ENCODE results near the gene CLEC3A.
A peak's percentile ranks its signal among the peaks of the same experiment; 100 is the strongest.
"Not testable (repeated sequence)": the region's sequence is repeated elsewhere in the genome, so short reads cannot be mapped to it uniquely, and the experiment has no call there.

CLEC3A gene, protein sequence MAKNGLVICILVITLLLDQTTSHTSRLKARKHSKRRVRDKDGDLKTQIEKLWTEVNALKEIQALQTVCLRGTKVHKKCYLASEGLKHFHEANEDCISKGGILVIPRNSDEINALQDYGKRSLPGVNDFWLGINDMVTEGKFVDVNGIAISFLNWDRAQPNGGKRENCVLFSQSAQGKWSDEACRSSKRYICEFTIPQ

DNA sequence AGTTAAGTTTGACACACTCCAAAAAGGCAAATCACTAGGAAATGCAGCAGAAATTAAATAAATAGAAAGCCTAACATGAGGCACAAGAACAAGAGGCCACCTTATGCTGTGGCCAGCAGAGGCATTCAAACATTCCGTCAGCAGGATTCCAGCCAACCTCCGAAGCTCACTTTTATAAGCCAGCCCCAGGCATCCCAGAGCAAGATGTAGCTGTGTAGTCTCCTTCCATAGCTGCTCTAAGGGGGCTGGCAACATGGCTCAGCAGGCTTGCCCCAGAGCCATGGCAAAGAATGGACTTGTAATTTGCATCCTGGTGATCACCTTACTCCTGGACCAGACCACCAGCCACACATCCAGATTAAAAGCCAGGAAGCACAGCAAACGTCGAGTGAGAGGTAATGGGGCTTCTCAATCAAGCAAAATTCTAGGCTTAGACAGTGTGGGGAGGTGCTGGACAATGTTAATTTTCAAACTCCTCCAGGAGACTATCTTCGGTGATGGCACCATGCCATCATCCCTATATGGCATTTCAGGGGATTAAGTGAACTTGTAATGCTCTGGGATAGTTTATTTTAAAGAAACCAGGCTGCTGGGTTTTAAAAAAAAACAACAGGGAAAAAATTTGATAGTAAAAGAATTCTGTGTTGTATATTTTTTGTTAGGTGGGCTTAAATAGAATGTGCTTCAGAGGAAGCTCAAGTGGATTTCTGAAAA, at the start of gene CLEC3A:
Gene CLEC3A, plus strand, starts transcription at position 202 of the 714 bp plus-strand sequence. Its CDS starts 79 bp downstream, at position 281.
- DNase-seq (ENCODE audit: low read depth in 1 of 2, low spot score in 1 of 2): no peak

DNA sequence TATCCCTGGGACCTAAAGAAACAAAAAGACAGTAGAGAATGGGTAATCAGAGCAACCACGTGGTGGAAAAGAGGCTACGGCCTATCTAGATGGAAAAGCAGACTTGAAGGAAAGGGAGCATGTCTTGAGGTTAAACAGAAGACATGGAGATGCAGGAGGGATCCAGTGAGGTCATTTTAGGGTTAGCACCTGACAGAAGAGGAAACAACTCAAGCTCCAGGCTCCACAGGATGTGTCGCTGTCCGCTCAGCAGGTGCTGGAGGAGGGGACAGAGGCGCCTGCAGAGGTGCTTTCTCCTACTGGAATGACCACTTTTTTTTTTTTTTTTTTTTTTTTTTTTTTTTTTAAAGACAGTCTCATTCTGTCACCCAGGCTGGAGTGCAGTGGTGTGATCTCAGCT, 47.5 kb upstream of the CLEC3A start:
- DNase-seq (ENCODE audit: low read depth in 1 of 2, low spot score in 1 of 2): no peak

DNA sequence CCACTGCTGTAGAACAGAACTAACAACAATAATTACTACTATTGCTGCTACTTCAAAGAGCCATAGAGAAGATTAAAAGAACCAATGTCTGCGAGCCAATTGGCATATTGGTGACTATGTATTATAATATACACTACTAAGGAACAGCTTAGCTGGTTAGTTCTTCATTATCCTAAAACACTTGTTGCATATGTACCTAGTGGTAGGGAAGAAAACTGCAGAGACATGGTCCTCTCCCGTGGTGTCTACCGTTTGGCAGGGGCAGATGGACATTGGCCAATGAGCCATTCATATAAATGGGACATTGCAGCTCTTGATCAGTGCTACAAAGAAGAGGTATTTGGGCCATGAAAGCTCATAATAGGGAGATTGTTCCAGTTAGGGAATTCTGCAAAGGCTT, 46.4 kb upstream of the CLEC3A start:
- no peak for DNase-seq (ENCODE audit: low read depth in 1 of 2, low spot score in 1 of 2)

DNA sequence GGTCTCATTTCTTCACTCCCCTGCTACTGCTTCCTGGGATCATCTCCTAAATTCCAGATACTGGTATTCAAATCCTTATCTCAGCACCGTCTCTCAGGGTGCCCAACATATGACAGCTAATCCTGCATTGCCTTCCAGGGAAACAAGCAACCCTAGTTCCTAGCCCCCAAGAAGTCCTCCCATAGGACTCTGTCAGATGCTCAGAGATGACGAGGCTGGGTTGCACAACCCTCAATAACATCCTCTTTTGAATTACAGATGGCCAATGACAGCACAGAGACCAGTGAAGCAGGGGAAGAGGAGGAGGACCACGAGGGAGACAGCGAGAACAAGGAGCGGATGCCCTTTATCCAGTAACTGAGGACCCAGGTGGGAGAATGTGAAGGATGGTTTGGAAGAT, 45.0 kb upstream of the CLEC3A start:
- no peak for DNase-seq (ENCODE audit: low read depth in 1 of 2, low spot score in 1 of 2)

DNA sequence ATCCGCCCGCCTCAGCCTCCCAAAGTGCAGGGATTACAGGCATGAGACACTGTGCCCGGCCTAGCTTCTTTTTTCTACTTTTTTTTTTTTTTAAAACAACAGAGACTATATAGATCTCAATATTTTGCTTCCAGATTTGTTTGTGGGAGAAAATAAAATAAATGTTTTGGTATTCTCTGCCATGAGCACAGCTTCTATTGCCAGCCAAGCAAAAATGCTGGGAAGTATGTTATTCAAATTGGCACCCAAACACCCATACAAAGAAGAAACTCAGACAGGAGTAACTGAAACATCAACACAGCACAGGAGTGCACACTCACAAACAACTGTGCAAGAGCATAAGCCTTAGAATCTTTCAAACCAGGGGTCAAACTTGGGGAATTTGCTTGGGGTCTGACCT, 37.2 kb upstream of the CLEC3A start:
- DNase-seq (ENCODE audit: low read depth in 1 of 2, low spot score in 1 of 2): no peak

DNA sequence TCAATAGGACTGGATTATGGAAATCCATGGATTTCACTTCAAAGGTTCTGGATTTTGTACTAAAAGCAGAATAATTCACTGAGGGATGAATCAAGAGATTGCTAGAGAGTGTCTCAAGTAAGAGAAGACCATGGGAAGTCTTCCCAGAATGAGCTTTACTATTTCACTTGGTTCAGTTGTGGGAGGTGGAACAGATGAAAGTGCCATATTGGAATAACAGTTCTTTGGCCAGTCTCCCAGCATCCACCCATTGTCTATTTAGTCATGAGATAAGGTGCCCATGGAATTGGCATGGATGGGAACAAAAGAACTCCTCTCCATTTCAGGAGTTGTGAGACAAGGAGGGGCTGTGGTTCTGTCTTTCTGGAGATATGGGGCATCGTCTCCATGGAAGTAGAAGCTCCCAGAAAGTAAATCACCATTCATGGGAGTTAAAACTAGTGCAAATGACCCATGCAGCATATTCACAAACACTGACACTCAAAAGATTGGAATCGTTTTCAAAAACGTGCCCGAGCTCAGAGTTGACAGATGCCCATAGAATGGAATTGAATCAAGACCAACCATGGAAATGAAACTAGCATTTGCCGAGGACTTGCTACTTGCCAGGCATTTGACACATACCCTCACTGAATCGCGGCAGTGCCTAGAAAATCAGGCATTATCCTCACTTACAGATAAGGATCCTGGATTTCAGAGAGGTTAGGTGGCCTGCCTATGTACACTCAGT, 36.2 kb upstream of the CLEC3A start:
- DNase-seq (ENCODE audit: low read depth in 1 of 2, low spot score in 1 of 2): no peak

DNA sequence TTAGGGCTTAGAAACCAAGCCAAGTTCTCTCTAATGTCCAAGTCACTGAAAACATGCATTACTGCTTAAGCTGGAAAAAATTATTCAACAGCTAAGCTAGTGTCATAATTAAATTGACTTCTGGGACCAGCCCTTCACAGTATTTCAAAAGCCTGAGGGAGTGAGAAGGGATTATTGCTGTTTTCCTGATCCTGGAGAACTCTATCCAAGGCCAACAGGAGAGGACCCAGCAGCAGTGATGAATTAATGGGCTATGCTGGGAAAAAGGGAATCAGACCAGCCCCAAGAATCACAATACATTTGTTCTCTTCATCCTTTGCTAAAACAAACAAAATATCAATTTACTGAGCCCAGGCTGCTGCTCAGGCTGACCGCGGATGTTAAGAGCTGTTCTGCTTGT, 34.5 kb upstream of the CLEC3A start:
- DNase-seq (ENCODE audit: low read depth in 1 of 2, low spot score in 1 of 2): no peak

DNA sequence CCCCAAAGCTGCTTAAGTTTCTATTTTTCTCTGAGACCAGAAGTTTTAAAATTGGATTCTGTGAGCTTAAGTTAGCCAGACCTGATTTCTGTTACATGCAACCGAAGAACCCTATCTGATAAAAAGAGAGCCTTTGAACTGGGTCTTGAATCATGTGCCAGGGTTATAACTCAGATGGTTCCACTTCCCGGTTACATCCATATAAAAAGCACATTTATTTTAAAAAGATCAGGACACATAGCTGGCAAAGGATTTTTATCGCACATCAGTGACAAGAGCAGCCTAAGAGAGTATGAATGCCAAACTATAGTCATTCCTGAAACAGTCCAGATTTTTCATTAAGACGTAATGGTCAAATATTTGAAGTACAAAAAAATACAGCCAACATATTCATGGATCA, 32.5 kb upstream of the CLEC3A start:
- DNase-seq (ENCODE audit: low read depth in 1 of 2, low spot score in 1 of 2): no peak

DNA sequence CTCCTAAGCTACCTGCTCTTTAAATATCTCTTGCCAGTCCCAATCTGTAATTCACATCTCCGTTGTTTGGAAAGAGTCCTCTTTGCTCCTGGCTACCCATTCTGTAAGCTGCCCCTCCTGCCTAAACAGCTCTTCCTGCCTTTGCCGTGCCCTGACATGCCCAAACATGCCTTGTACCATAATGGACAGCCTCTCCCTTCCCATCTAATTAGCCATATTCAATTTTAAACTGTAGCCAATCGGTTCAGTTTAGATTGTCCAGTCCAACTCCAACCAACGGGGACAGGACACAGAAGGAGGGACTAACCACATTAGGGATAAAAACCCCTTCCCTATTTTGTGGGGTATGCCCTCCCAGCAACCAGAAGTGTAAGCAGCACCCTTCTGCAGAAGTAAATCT, 30.6 kb upstream of the CLEC3A start:
- no peak for DNase-seq (ENCODE audit: low read depth in 1 of 2, low spot score in 1 of 2)

DNA sequence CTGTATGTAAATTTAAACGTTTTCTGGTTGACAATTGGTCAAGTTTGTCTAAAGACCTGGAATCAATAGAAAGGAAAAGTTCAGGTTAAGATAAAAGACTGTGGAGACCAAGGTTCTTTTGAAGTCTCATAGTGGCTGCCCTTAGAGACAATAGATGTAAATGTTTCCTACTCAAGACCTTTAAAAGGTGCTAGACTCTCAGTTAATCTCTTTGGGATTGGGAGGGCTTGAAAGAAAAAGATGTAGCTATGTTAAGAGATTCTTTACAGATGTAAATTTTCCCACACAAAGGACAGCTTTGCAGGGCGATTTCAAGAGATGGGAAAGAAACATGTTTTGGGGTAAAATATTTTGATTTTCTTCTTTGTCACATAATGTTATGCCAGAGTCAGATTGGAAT, 30.0 kb upstream of the CLEC3A start:
- DNase-seq (ENCODE audit: low read depth in 1 of 2, low spot score in 1 of 2): not testable (repeated sequence)

DNA sequence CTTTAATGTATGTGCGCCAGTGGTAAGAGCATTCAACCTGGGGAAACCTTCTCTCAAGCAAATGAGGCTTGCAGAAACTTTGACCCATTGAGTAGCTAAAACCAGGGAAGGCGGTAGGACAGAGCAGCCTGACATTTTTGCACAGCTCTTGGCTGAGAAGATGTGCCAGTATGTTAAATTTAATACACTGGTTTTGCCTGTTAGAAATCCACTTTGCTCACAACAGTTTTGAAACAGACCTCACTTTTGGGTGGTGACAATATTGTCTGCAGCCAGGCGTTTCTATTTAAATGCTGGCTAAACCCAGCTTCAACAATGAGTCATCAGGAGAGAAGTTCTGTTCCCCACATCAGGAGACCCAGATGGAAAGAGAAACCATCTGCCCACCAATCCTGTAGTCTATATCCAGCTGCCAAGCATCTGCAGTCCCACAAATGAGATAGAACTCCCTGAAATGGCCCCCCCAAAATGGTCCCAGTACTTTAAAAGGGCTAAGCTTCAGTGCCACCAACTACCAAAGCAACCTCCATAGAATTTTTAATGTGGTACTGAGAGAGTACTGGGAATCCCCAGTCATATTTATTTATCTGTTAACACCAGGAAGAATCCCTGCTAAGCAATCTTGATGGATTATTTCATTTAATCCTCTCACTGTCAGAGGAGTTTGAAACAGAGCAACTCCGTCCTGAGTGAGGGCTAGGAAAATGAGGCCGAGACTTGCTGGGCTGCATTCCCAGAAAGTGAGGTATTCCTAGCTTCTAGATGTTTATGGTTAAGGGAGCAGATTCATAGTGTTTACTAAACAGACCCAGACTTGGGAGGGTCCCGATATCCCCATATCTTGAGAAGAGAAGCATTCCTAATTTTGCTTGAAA, 29.0 kb upstream of the CLEC3A start:
- DNase-seq (ENCODE audit: low read depth in 1 of 2, low spot score in 1 of 2): no peak

DNA sequence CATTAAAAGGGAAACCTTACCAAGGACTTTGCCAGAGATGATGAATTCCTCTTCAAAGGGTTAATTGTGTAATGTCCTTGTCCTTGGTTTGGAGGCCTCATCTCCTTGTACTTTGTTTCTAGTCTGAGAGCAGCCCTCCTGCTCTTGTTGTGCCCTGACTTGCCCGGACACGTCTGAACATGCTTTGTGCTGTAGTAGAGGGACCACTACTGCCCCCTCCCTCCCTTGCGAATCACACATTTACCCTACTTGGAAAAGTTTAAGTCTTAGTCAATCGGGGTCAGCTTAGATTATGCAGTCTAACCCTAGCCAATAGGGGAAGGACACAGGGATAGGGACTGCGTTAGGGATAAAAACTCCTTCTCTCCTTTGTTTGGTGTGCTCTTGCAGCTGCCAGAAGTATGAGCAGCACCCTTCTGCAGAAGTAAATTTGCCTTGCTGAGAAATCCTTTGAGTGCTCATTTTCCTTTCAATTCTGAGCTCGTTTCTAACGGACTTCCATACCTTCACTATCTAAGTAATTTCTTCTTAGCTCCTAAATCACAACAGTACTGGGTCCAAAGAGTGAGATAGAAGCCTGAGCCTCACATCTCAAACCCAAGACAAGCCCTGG, 26.4 kb upstream of the CLEC3A start:
- DNase-seq (ENCODE audit: low read depth in 1 of 2, low spot score in 1 of 2): no peak

DNA sequence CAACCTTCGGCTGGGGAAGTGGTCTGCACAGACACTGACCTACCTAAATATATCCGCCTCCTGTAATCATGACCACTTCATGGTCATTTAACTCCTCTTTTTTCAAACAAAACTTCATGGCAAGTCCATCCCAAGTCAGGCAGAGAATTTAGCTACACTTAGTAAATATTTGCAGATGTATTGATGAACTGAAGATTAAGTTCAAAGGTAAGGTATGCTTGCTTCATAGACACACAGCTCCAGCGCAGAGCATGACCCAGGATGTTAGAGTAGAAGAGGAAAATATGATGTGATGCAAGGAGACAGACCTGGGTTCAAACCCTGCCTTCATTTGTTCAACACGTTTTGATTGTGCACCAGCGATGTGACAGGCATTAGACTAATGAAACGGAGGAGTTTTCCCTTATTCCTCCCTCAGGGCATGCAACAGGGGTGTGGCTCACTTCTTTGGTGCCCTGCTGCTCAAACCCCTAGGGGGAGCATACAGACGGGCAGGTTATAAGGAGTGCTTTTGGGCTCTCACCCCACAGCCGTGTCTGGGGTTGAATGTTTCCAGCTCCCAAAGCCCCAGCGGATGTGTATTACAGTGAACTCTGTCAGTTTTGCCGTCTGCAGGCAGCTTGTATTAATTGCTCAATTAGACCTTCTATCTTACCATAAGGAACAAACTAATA, 23.9 kb upstream of the CLEC3A start:
- DNase-seq (ENCODE audit: low read depth in 1 of 2, low spot score in 1 of 2): no peak

DNA sequence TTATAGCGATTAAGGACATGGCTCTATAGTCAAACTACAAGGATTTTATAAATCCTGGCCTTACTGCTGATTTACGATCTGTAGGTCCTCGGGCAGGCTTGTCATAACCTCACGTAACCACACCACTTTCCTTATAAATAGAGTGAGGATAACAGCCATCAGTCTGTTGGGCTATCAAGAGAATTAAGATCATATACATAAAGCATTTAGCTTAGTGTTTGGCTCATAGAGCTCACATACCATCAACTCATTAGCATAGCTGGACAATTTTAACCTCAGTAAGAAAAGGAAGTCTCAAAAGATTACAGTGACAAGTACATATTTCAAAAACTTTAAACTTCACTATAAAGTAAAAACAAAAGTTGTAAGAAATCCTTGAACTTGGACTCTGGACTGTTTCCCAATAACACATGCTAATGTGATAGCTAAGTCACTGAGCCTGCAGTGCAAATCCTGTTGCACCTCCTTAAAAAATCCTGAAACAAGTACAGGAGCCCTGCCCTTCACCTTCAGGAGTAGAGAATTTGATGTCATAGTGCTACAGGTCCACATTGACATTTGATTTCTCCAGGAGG, 20.8 kb upstream of the CLEC3A start:
- DNase-seq (ENCODE audit: low read depth in 1 of 2, low spot score in 1 of 2): no peak

DNA sequence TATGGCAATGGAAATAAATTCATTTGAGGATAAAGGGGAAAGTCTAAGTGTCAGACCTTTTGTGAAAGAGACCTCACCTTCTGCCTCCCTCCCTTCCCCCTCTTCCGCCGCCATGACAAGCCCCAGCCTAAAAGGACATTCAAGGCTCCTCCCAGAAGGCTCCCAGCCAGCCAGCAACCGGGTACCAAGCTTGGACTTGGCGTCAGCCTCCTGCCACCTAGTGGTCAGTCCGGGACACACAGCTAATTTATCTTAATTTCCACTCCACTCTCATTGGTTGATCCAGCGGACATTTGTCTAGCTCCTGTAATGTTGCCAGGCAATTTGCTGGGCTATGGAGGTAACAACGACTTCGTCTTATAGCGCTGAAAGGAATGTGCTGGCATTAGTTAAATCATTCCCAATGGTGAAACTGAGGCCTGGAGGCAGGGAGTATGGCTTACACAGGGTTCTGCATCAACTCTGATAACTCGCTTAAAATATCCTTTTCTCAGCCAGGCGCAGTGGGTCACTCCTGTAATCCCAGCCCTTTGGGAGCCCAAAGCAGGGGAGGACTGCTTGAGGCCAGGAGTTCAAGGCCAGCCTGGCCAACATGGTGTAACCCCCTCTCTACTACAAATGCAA, 19.3 kb upstream of the CLEC3A start:
- peak; percentile 39 to 69 for DNase-seq (ENCODE audit: low read depth in 1 of 2, low spot score in 1 of 2)

DNA sequence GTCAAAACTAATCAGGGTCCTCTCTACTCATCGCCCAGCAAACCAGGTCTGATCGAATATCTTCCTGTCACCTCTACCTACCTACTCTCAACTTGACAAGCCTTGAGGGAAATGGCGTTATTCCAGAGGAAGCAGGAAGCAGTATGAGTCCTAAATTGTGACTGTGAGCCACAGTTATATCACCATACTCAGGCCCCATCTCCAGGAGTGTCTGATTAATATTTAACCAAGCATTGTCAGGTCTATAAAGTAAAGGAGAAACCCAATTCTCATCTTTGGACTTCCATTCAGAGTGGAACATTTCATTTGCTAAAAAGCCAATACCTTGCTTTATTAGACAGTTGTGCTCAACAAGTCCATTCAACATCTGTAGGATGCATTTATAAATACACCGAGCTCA, 17.8 kb upstream of the CLEC3A start:
- no peak for DNase-seq (ENCODE audit: low read depth in 1 of 2, low spot score in 1 of 2)

DNA sequence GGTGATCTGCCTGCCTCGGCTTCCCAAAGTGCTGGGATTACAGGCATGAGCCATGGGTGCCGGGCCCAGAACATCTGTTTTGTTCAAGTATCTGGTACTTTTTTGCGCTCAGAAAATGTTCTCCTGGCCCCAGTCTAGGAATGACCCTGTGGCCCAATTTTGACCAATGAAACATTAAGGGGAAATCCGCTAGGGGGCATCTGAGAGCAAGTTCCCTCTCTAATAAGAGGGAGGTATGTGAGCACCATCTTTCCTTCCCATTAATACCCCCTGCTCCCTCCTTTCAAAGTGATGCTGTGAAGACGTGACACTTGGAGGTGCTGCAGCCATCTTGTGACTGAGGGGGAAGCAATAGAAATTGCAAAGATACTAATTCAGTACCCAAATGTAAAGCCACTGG, 16.5 kb upstream of the CLEC3A start:
- DNase-seq (ENCODE audit: low read depth in 1 of 2, low spot score in 1 of 2): no peak

DNA sequence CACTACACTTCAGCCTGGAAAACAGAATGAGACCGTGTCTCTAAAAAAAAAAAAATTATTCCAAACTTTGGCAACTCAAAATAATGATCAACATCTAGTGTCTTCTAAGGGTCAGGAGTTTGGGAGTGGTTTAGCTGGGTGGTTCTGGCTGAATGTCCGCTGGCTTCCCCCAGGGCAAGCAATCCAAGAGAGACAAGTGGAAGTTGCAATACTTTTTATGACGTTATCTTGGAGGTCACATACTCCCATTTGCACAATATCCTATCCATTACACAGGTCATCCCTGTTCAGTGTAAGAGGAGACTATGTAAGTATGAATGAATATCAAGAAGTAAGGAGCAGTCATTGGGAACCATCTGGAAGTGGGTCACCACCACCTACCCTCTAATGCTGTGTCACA, 15.2 kb upstream of the CLEC3A start:
- DNase-seq (ENCODE audit: low read depth in 1 of 2, low spot score in 1 of 2): no peak

DNA sequence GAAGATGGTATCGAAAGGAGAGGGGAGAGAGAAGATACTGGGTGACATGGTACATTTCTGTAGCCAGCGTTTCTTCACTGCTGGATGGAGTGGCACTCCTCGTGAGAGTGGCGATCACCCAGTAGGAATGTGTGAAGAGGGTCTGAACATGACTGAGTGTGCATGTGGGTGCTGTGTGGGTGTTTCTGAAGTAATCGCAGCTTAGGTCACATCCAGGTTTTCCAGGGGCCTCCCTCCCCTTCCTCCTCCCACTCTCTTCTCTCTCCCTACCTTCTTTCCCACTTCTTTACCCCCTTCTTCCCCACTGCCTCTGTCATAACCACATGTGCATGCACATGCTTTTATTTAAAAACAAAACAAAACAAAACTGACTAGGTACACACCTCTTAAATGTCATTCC, 1.8 kb downstream of the CLEC3A start:
- no peak for DNase-seq (ENCODE audit: low read depth in 1 of 2, low spot score in 1 of 2)

DNA sequence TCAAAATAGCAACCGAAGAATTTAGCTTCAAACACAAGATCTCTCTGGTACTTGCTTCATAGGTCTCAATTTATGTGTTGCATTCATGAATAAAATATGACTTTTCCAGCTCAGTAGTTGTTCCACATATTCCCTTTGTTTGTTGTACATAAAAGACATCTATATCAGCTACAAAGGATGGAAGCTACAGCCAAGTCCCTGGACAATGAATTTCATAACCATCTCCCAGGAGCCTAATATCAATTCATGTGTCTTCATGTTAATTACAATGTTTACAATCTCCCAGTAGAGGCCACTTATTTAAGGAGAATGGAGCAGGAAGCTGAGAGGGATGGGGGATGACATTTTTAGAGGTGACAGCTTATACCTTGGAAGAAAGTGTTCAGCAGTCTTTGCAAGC, 3.3 kb downstream of the CLEC3A start:
- no peak for DNase-seq (ENCODE audit: low read depth in 1 of 2, low spot score in 1 of 2)
